Raji (cell line): ENCODE results near the gene CDH5.

Experiments used
- POLR2A ChIP-seq: IDR thresholded peaks from 2 replicates; pipeline ENCODE4 v1.6.1; 2011; ENCODE audit warnings: low read depth, low read length, control low read depth; ENCODE audit not compliant: insufficient read depth

The CDH5 gene

DNA sequence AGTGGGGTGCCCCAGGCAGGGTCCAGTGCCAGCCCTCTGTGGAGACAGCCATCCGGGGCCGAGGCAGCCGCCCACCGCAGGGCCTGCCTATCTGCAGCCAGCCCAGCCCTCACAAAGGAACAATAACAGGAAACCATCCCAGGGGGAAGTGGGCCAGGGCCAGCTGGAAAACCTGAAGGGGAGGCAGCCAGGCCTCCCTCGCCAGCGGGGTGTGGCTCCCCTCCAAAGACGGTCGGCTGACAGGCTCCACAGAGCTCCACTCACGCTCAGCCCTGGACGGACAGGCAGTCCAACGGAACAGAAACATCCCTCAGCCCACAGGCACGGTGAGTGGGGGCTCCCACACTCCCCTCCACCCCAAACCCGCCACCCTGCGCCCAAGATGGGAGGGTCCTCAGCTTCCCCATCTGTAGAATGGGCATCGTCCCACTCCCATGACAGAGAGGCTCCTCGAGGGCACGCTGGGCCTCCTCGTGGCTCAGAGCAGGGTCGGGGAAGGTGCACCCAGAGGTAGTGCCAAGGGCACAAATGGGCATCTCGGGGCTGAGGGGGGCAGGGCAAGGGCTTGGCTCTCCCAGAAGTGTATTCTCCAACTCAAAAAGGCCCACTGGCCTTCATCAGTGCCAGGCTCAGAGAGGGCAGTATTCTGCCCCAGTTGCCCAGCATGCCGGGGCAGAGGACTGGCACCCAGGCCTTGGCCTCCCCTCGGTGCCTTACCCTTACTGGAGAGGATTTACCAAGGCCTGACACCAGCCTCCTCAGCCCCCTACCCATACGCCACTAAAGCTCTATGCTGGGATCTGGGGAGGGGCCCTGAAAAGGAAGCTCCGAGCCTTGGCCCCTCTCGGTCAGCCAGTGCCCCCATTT is at the start of gene CDH5:
Gene CDH5 (plus strand): TSS at position 259 of the 867 bp plus-strand sequence. CDS start 12,647 bp downstream, outside the sequence.
- no peak for TF ChIP-seq POLR2A

- no peak for TF ChIP-seq POLR2A
Observed at GRCh38 chr16:66318505-66318904, 48.0 kb upstream of the CDH5 start.

GRCh38 chr16:66320774-66321173 is 45.7 kb upstream of the CDH5 start:
- no peak for TF ChIP-seq POLR2A

DNA sequence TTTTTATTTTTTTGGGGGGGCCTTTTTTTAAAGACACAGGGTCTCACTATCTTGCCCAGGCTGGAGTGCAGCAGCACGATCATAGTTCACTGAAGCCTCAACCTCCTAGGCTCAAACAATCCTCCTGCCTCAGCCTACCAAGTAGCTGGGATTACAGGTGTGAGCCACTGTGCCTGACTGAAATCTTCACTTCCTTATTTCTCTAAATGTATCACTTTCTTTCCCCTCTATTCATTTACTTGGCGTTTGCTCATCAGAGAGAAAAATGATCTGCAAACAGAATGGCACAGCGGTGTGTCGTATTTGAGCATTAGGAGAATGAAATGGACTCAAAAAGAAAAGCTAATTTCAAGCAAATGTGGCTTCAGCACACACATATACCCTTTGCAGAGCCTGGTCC is 44.3 kb upstream of the CDH5 start:
- no peak for TF ChIP-seq POLR2A

DNA sequence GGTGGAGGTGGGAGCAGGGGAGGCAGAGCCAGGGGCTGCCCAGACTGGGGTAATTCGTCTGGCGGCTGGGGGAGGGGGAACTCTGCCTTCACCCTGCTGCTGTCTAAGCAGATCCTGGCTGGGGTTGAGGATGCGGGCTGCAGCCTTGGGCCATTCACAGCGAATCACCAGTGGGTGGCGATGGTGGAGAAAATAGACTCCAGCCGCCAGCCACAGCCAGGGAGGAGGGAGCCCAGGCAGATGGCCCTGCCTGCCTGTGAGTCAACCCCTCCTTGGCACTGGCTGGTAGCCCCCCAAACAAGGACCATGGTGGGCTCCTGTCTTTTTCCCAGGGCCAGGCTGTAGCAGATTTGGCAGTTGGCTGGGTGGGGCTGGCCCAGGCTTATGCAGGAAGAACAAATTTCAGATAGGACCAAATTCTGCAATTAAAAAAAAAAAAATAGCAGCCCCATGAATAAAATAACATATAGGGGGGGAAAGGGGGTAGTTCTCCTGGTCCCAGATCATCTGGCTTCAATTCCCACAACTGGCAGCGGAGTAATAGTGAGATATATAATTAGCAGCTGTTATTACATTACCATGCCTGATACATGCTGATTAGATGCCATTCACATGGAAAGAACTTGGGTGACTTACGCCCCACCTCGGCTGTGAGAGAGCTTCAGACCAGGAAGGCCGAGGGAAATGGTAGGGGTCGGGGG is 41.5 kb upstream of the CDH5 start:
- TF ChIP-seq POLR2A: no peak

DNA sequence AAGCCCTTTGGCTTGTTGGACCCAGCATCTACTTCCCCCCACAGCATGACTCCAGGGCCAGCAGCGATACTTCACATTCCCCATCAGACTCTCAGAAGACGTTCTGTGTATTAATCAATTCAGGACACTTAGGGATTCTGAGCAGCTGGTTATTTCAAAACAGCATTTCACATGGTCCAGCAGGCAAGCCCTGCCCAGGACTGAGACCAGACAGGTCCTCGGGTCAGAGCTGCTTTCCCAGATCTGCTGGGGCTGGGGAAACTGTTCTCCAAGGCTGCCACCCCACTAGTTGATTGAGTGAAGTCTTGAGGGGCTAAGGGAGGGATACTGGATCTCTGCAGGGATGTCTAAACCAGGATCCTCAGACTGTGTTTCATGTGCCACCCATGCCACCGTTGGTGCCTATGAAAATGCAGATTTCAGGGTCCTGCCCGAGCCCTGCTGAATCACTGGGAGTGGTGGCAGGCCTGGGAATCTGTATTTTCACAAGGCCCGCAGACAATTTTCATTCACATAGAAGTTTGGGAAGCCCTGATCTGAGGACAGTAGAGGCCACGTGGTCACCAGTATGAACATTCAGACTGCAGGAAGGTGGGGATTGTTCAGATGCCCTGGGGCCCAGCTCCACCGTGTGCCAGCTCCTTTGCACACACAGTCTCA is 40.6 kb upstream of the CDH5 start:
- TF ChIP-seq POLR2A: no peak

DNA sequence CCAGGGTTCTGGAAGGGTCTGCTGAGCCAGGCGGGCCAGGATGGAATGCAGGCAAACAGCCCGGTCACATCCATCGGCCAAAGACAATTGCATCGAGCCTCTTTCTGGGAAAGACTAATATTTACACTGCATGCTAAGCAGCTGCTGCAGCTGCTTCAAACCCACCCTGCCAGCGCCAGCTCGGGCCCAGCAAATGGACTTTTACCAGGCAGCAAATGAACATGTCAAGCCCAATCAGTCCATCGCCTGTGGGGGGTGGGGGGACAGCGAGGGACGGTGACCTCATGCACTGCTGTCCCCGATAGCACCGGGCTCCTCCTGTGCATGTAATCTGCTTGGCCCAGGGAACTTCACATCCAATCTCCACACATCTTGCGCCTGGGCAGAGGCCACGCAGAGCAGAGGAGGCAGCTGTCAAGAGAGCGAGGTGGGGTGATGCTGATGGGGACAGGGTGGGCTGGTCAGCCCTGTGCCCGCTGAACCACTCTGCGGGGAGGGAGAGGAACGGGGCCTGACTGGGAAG is 39.4 kb upstream of the CDH5 start:
- TF ChIP-seq POLR2A: no peak

GRCh38 chr16:66328282-66328681 is 38.2 kb upstream of the CDH5 start:
- TF ChIP-seq POLR2A: no peak

- TF ChIP-seq POLR2A: no peak
Observed at GRCh38 chr16:66332634-66333610, 33.6 kb upstream of the CDH5 start.

GRCh38 chr16:66334853-66335574 is 31.5 kb upstream of the CDH5 start:
- no peak for TF ChIP-seq POLR2A

GRCh38 chr16:66335704-66336329 is 30.7 kb upstream of the CDH5 start:
- TF ChIP-seq POLR2A: no peak

- TF ChIP-seq POLR2A: no peak
Observed at GRCh38 chr16:66337463-66338188, 28.9 kb upstream of the CDH5 start.
